OCI-LY7 (cell line): ENCODE results near the gene KRT36. TPM values are rescaled to one million over a fixed set of nuclear protein-coding genes. Genes with fewer than 3 reads are reported as not detected.

ENCODE experiments used
- BruUV-seq: library from RNA; stranded (reverse); fragments of 400-500 nt; replicated peaks from 2 replicates; lab custom pipeline; 2021; lab: Mats Ljungman, UMichigan
- CTCF ChIA-PET: fragments of 300-600 bp; sonication (Branson Sonifier 250); formaldehyde crosslinking; loops from one replicate; lab custom pipeline; 2022; ENCODE audit warnings: antibody characterized with exemption; ENCODE audit not compliant: unreplicated experiment; lab: Charles Lee
- POLR2A ChIA-PET: fragments of 300-600 bp; sonication (Branson Sonifier 250); formaldehyde crosslinking; loops from one replicate; lab custom pipeline; 2022; ENCODE audit warnings: antibody characterized with exemption; lab: Charles Lee
- DNase-seq: peaks from one replicate; pipeline ENCODE4 v3.0.0-alpha.2; 2015; ENCODE audit warnings: low spot score
- H2AFZ ChIP-seq: fragments of 200-600 bp; sonication (generic), shearing (Covaris generic); 2 replicates; pipeline ENCODE4 v1.6.1; 2014; ENCODE audit warnings: mild to moderate bottlenecking, antibody characterized with exemption, low read length, moderate library complexity
- H3K27ac ChIP-seq: fragments of 200-600 bp; sonication (generic); 2 replicates; pipeline ENCODE4 v1.5.1; 2014; ENCODE audit warnings: mixed run types, low read depth, mild to moderate bottlenecking, moderate library complexity, low read length, inconsistent platforms; ENCODE audit not compliant: poor library complexity, severe bottlenecking
- H3K36me3 ChIP-seq: fragments of 200-600 bp; sonication (generic); 2 replicates; pipeline ENCODE4 v1.6.1; 2014; ENCODE audit warnings: mild to moderate bottlenecking, antibody characterized with exemption, low read length, moderate library complexity, mixed read lengths; ENCODE audit not compliant: insufficient read depth
- H3K4me1 ChIP-seq: fragments of 200-600 bp; sonication (generic); 2 replicates; pipeline ENCODE4 v1.5.1; 2014; ENCODE audit warnings: mild to moderate bottlenecking, low read length; ENCODE audit not compliant: insufficient read depth, poor library complexity, severe bottlenecking
- H3K4me2 ChIP-seq: fragments of 200-600 bp; sonication (generic); 2 replicates; pipeline ENCODE4 v1.6.1; 2014; ENCODE audit warnings: mild to moderate bottlenecking, low read length
- H3K4me3 ChIP-seq: fragments of 200-600 bp; sonication (generic); 2 replicates; pipeline ENCODE4 v1.5.1; 2014; ENCODE audit warnings: mild to moderate bottlenecking, low read depth, low read length; ENCODE audit not compliant: poor library complexity, severe bottlenecking
- H3K79me2 ChIP-seq: fragments of 200-600 bp; sonication (generic); 2 replicates; pipeline ENCODE4 v1.6.1; 2016; ENCODE audit warnings: low read depth, mild to moderate bottlenecking, low read length, moderate library complexity, mixed read lengths; ENCODE audit not compliant: insufficient read depth
- H3K9me2 ChIP-seq: fragments of 200-600 bp; sonication (generic); 2 replicates; pipeline ENCODE4 v1.6.1; 2016; ENCODE audit warnings: mild to moderate bottlenecking, low read length, mixed read lengths; ENCODE audit not compliant: insufficient read depth
- H3K9me3 ChIP-seq: fragments of 200-600 bp; sonication (generic); 2 replicates; pipeline ENCODE4 v1.6.1; 2014; ENCODE audit warnings: mild to moderate bottlenecking, mixed run types, low read length, mixed read lengths
- H4K20me1 ChIP-seq: fragments of 200-600 bp; sonication (generic); 2 replicates; pipeline ENCODE4 v1.6.1; 2014; ENCODE audit warnings: mild to moderate bottlenecking, antibody characterized with exemption, low read length, moderate library complexity, mixed read lengths; ENCODE audit not compliant: insufficient read depth
- CTCF ChIP-seq: fragments of 200-600 bp; sonication (generic); conservative IDR thresholded peaks from 2 replicates; pipeline ENCODE4 v1.5.1; 2014; ENCODE audit warnings: mild to moderate bottlenecking, antibody characterized with exemption, low read length, moderate library complexity, mixed read lengths
- EZH2phosphoT487 ChIP-seq: fragments of 200-600 bp; sonication (generic); IDR thresholded peaks from 2 replicates; pipeline ENCODE4 v1.6.1; 2018; ENCODE audit warnings: low read depth, borderline replicate concordance, mild to moderate bottlenecking, mixed run types, antibody characterized with exemption, low read length, moderate library complexity, mixed read lengths
- intact Hi-C: fragments of 100-400 bp; cut with micrococcal nuclease; formaldehyde crosslinking; loops from one replicate; pipeline ENCODE4 v1.10.0; 2022; ENCODE audit not compliant: unreplicated experiment
- total RNA-seq, 2 experiments: library from RNA; depleted of rRNA in 1 of 2; stranded (reverse); fragments of >200 nt in 1 of 2; shearing (Covaris generic) in 1 of 2; gene quantifications; 2 replicates each; pipeline ENCODE4 v1.2.3, GENCODE V29; 2014 to 2022

KRT36 gene
- total RNA-seq, 2 experiments from 2014 or later, result not detected

GRCh38 chr17:41527063-41528023 is 37.6 kb upstream of the KRT36 start:
- H3K4me2 ChIP-seq, result no peak overlapping the region
- ChIA-PET CTCF (no interaction called here), POLR2A (no interaction called here)
- no peak for DNase-seq
- no peak overlapping the region for H3K4me3 ChIP-seq
- H4K20me1 ChIP-seq, result no peaks in the 10 kb centered on the region
- no peak overlapping the region for H3K27ac ChIP-seq
- no peaks in the 10 kb centered on the region for H3K79me2 ChIP-seq
- H3K9me2 ChIP-seq, result no peaks in the 10 kb centered on the region
- intact Hi-C loops, result no loop called here
- TF ChIP-seq EZH2phosphoT487, result no peak
- no peaks in the 10 kb centered on the region for H3K9me3 ChIP-seq
- H2AFZ ChIP-seq, result no peak overlapping the region
- no peaks in the 10 kb centered on the region for H3K36me3 ChIP-seq
- no TSS peak for BruUV-seq
- H3K4me1 ChIP-seq, result no peaks in the 10 kb centered on the region

GRCh38 chr17:41524261-41524660 is 34.6 kb upstream of the KRT36 start:
- Histone ChIP-seq H3K9me3 (no peaks in the 10 kb centered on the region), H3K79me2 (no peaks in the 10 kb centered on the region), H4K20me1 (no peaks in the 10 kb centered on the region), H2AFZ (no peak overlapping the region), H3K4me1 (no peaks in the 10 kb centered on the region), H3K27ac (no peak overlapping the region), H3K4me2 (no peak overlapping the region), H3K4me3 (no peak overlapping the region), H3K9me2 (no peaks in the 10 kb centered on the region), H3K36me3 (no peaks in the 10 kb centered on the region)
- no peak for TF ChIP-seq CTCF
- no peak for TF ChIP-seq EZH2phosphoT487
- ChIA-PET POLR2A (no interaction called here), CTCF (no interaction called here)
- intact Hi-C loops, result no loop called here
- BruUV-seq, result no TSS peak
- DNase-seq, result no peak

GRCh38 chr17:41523787-41524186 is 34.1 kb upstream of the KRT36 start:
- no peaks in the 10 kb centered on the region for H3K79me2 ChIP-seq
- intact Hi-C loops, result no loop called here
- CTCF ChIA-PET, result no interaction called here
- DNase-seq, result no peak
- no peak overlapping the region for H3K27ac ChIP-seq
- no peak overlapping the region for H3K4me3 ChIP-seq
- no peaks in the 10 kb centered on the region for H3K9me3 ChIP-seq
- H3K9me2 ChIP-seq, result no peaks in the 10 kb centered on the region
- H2AFZ ChIP-seq, result no peak overlapping the region
- no peaks in the 10 kb centered on the region for H4K20me1 ChIP-seq
- BruUV-seq, result no TSS peak
- TF ChIP-seq EZH2phosphoT487, result no peak
- TF ChIP-seq CTCF, result no peak
- no peak overlapping the region for H3K4me2 ChIP-seq
- H3K36me3 ChIP-seq, result no peaks in the 10 kb centered on the region
- POLR2A ChIA-PET, result no interaction called here
- no peaks in the 10 kb centered on the region for H3K4me1 ChIP-seq
